HG03097 (cell line): ENCODE measurements around the gene SENP7.
A peak's percentile ranks its signal among the peaks of the same experiment; 100 is the strongest.
"Not testable (repeated sequence)": the region's sequence is repeated elsewhere in the genome, so short reads cannot be mapped to it uniquely, and the experiment has no call there.

Source experiments
- ATAC-seq: cut with Tn5 transposase; IDR thresholded peaks from one replicate; pipeline ENCODE4 v1.9.1; 2021; ENCODE audit not compliant: unreplicated experiment, low FRiP score

The SENP7 gene

GRCh38 chr3:101527441-101527840, 14.4 kb upstream of the SENP7 start:
- no peak for ATAC-seq

GRCh38 chr3:101521211-101521701, 8.2 kb upstream of the SENP7 start:
- no peak for ATAC-seq

- no peak for ATAC-seq
Measured at GRCh38 chr3:101519685-101520365, 6.8 kb upstream of the SENP7 start.

GRCh38 chr3:101518421-101518871, 5.4 kb upstream of the SENP7 start:
- ATAC-seq: peak; percentile 97

GRCh38 chr3:101513419-101513986, 491 bp upstream of the SENP7 start:
- ATAC-seq: peak; percentile 33

- peak; percentile 19 for ATAC-seq
Measured at GRCh38 chr3:101512396-101512645, 691 bp downstream of the SENP7 start.

GRCh38 chr3:101509811-101510210, 3.2 kb downstream of the SENP7 start:
- ATAC-seq: no peak

- no peak for ATAC-seq
Measured at GRCh38 chr3:101509281-101509680, 3.7 kb downstream of the SENP7 start.

- no peak for ATAC-seq
Measured at GRCh38 chr3:101501783-101502182, 11.2 kb downstream of the SENP7 start.

GRCh38 chr3:101500208-101500607, 12.8 kb downstream of the SENP7 start:
- no peak for ATAC-seq

- ATAC-seq: no peak
Measured at GRCh38 chr3:101497803-101498202, 15.2 kb downstream of the SENP7 start.

- ATAC-seq: no peak
Measured at GRCh38 chr3:101495552-101495951, 17.5 kb downstream of the SENP7 start.

GRCh38 chr3:101484805-101485620, 28.0 kb downstream of the SENP7 start:
- no peak for ATAC-seq

- ATAC-seq: no peak
Measured at GRCh38 chr3:101478980-101479379, 34.0 kb downstream of the SENP7 start.

- ATAC-seq: not testable (repeated sequence)
Measured at GRCh38 chr3:101474841-101475552, 38.0 kb downstream of the SENP7 start.

GRCh38 chr3:101468676-101469075, 44.3 kb downstream of the SENP7 start:
- not testable (repeated sequence) for ATAC-seq

- ATAC-seq: not testable (repeated sequence)
Measured at GRCh38 chr3:101467310-101467663, 45.7 kb downstream of the SENP7 start.

- no peak for ATAC-seq
Measured at GRCh38 chr3:101466465-101467309, 46.3 kb downstream of the SENP7 start.

GRCh38 chr3:101464235-101464634, 48.8 kb downstream of the SENP7 start:
- ATAC-seq: no peak

GRCh38 chr3:101461451-101461850, 51.6 kb downstream of the SENP7 start:
- ATAC-seq: no peak
